ENCODE data around the gene SNRPB2. TPM values are rescaled to one million over a fixed set of nuclear protein-coding genes. Genes with fewer than 3 reads are reported as not detected.

SNRPB2 gene
- total RNA-seq, 1 donor from 2014 or later, result 42.0 TPM

- no peak for ATAC-seq
- intact Hi-C loops (cut with DNase I), result no loop called here
These were observed 46.1 kb downstream of the SNRPB2 start for GRCh38 chr20:16775961-16776360.

DNA sequence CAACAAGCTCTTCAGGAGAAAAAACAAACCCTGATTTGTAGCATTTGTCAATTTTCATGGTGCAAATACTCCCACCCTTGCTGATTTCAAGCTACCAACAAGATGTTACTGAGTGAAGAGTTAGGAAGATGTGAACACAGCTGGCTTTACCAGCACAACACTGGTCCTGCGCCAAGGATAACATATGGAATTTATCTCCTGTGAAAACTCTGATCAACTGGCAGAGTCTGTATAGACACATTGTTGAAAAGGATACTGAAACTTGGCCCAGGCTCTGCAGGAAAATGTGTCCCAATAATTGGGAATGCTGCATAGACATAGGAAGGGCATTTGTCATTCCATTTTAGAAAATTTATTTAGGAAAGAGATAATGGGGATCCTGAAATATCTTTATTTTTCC lies 47.3 kb downstream of the SNRPB2 start:
- ATAC-seq, result no peak
- DNase-seq (ENCODE audit: low spot score), result no peak
- intact Hi-C loops (cut with DNase I), result no loop called here

More at GRCh38 chr20:16775961-16776360, 46.1 kb downstream of the SNRPB2 start:
- no peak for DNase-seq (ENCODE audit: low spot score)

DNA sequence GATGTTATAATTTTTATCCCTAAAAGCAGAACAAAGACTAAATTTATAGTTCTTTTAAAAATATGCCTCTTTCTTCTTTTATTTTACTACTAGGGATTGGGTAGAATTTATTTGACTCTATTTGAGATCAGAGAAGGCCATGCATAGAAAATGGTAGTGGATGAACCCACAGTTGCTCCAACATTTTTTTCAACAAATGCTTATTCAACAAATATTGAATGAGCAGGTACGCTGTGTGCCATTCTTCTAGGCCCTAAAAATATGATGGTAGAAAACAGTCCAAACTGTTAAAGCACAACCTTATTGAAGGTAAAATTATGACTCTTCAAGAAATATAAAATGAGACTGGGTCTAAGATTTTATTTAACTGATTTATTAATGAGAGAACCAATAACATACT lies 48.3 kb downstream of the SNRPB2 start:
- intact Hi-C loops (cut with DNase I), result no loop called here
- ATAC-seq (no peak), DNase-seq (ENCODE audit: low spot score) (no peak)

DNA sequence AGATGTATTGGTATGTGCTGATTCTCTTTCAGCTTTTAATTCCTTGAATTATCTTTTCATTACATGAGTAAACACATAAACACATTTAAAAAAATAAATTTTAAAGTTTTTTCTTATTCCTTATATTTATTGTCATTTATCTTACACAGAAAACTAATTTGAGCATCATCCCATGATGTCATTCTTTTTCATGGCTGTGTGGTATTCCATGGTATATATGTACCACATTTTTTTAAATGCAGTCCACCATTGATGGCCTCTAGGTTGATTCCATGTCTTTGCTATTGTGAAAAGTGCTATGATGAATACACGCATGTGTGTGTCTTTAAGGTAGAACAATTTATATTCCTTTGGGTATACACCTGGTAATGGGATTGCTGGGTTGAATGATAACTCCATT lies 51.7 kb downstream of the SNRPB2 start:
- DNase-seq (ENCODE audit: low spot score) (no peak), ATAC-seq (no peak)
- intact Hi-C loops (cut with DNase I), result no loop called here

DNA sequence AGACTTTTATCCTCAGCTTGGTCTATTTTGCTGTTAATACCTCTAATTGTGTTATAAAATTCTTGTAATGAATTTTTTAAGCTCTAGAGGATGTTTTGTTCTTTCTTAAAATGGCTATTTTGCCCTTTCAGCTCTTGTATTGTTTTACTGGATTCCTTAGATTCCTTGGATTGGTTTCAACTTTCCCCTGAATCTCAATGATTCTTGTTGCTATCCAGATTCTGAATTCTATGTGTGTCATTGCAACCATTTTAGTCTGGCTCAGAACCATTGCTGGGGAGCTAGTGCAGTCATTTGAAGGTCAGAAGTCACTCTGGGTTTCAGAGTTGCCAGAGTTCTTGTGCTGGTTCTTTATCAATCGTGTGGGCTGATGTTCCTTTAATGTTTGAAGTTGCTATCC lies 55.4 kb downstream of the SNRPB2 start:
- intact Hi-C loops (cut with DNase I), result no loop called here
- no peak for ATAC-seq
- DNase-seq (ENCODE audit: low spot score), result no peak

Other genes starting within 250 kb of the SNRPB2 start
- gene KIF16B, start 156.6 kb upstream of the SNRPB2 start, total RNA-seq, result 27.4 TPM
- not detected for gene OTOR, start 18.3 kb downstream of the SNRPB2 start, total RNA-seq